ENCODE results near the gene SVEP1. TPM values are rescaled to one million over a fixed set of nuclear protein-coding genes. Genes with fewer than 3 reads are reported as not detected.

The SVEP1 gene
- total and polyA plus RNA-seq, 2 experiments from 2014 or later, result 0.18 to 0.63 TPM

DNA sequence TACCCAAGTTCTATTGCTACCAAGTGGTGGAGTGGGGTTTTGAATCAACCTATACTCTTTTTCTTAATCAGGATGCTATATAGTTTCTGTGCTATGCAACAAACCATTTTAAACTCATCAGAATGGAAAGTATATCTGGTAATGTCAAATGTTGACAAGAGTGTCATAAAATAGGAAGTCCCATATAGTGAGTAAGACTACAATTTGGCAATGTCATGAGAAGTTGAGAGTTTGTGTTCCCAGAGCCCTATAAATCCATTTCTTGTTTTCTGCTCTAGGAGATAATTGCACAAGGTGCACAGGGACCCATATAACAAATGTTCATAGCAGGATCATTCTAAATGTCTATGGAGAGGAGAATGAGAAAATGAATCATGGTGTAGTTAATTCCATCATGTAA is 132.1 kb downstream of the SVEP1 start:
- no peak overlapping the region for H3K4me2 ChIP-seq
- H3K27me3 ChIP-seq (ENCODE audit: insufficient read depth), result no peaks in the 10 kb centered on the region
- no peaks in the 10 kb centered on the region for H3K9me2 ChIP-seq (ENCODE audit: insufficient read depth)
- no peak overlapping the region for H3K27ac Mint-ChIP-seq
- no peak overlapping the region for H3K27ac ChIP-seq (ENCODE audit: low read depth)
- no peaks in the 10 kb centered on the region for H3K36me3 ChIP-seq (ENCODE audit: insufficient read depth)
- H2AFZ ChIP-seq, result no peak overlapping the region
- TF ChIP-seq, protein P1, sequence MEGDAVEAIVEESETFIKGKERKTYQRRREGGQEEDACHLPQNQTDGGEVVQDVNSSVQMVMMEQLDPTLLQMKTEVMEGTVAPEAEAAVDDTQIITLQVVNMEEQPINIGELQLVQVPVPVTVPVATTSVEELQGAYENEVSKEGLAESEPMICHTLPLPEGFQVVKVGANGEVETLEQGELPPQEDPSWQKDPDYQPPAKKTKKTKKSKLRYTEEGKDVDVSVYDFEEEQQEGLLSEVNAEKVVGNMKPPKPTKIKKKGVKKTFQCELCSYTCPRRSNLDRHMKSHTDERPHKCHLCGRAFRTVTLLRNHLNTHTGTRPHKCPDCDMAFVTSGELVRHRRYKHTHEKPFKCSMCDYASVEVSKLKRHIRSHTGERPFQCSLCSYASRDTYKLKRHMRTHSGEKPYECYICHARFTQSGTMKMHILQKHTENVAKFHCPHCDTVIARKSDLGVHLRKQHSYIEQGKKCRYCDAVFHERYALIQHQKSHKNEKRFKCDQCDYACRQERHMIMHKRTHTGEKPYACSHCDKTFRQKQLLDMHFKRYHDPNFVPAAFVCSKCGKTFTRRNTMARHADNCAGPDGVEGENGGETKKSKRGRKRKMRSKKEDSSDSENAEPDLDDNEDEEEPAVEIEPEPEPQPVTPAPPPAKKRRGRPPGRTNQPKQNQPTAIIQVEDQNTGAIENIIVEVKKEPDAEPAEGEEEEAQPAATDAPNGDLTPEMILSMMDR (conservative IDR thresholded peaks at IDR 0.05; ENCODE audit: low read depth in 2 of 2), result no peak
- TF ChIP-seq CREB1 (CRISPR knock-in tag; IDR thresholded peaks at IDR 0.05; ENCODE audit: low read depth) (no peak), ZNF331 (CRISPR knock-in tag; IDR thresholded peaks at IDR 0.05; ENCODE audit: low read depth) (no peak)
- TF ChIP-seq, protein P2, sequence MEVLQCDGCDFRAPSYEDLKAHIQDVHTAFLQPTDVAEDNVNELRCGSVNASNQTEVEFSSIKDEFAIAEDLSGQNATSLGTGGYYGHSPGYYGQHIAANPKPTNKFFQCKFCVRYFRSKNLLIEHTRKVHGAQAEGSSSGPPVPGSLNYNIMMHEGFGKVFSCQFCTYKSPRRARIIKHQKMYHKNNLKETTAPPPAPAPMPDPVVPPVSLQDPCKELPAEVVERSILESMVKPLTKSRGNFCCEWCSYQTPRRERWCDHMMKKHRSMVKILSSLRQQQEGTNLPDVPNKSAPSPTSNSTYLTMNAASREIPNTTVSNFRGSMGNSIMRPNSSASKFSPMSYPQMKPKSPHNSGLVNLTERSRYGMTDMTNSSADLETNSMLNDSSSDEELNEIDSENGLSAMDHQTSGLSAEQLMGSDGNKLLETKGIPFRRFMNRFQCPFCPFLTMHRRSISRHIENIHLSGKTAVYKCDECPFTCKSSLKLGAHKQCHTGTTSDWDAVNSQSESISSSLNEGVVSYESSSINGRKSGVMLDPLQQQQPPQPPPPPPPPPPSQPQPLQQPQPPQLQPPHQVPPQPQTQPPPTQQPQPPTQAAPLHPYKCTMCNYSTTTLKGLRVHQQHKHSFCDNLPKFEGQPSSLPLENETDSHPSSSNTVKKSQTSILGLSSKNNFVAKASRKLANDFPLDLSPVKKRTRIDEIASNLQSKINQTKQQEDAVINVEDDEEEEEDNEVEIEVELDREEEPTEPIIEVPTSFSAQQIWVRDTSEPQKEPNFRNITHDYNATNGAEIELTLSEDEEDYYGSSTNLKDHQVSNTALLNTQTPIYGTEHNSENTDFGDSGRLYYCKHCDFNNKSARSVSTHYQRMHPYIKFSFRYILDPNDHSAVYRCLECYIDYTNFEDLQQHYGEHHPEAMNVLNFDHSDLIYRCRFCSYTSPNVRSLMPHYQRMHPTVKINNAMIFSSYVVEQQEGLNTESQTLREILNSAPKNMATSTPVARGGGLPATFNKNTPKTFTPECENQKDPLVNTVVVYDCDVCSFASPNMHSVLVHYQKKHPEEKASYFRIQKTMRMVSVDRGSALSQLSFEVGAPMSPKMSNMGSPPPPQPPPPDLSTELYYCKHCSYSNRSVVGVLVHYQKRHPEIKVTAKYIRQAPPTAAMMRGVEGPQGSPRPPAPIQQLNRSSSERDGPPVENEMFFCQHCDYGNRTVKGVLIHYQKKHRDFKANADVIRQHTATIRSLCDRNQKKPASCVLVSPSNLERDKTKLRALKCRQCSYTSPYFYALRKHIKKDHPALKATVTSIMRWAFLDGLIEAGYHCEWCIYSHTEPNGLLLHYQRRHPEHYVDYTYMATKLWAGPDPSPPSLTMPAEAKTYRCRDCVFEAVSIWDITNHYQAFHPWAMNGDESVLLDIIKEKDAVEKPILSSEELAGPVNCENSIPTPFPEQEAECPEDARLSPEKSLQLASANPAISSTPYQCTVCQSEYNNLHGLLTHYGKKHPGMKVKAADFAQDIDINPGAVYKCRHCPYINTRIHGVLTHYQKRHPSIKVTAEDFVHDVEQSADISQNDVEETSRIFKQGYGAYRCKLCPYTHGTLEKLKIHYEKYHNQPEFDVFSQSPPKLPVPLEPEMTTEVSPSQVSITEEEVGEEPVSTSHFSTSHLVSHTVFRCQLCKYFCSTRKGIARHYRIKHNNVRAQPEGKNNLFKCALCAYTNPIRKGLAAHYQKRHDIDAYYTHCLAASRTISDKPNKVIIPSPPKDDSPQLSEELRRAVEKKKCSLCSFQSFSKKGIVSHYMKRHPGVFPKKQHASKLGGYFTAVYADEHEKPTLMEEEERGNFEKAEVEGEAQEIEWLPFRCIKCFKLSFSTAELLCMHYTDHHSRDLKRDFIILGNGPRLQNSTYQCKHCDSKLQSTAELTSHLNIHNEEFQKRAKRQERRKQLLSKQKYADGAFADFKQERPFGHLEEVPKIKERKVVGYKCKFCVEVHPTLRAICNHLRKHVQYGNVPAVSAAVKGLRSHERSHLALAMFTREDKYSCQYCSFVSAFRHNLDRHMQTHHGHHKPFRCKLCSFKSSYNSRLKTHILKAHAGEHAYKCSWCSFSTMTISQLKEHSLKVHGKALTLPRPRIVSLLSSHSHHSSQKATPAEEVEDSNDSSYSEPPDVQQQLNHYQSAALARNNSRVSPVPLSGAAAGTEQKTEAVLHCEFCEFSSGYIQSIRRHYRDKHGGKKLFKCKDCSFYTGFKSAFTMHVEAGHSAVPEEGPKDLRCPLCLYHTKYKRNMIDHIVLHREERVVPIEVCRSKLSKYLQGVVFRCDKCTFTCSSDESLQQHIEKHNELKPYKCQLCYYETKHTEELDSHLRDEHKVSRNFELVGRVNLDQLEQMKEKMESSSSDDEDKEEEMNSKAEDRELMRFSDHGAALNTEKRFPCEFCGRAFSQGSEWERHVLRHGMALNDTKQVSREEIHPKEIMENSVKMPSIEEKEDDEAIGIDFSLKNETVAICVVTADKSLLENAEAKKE (CRISPR knock-in tag; IDR thresholded peaks at IDR 0.05), result no peak
- TF ChIP-seq, protein P3, sequence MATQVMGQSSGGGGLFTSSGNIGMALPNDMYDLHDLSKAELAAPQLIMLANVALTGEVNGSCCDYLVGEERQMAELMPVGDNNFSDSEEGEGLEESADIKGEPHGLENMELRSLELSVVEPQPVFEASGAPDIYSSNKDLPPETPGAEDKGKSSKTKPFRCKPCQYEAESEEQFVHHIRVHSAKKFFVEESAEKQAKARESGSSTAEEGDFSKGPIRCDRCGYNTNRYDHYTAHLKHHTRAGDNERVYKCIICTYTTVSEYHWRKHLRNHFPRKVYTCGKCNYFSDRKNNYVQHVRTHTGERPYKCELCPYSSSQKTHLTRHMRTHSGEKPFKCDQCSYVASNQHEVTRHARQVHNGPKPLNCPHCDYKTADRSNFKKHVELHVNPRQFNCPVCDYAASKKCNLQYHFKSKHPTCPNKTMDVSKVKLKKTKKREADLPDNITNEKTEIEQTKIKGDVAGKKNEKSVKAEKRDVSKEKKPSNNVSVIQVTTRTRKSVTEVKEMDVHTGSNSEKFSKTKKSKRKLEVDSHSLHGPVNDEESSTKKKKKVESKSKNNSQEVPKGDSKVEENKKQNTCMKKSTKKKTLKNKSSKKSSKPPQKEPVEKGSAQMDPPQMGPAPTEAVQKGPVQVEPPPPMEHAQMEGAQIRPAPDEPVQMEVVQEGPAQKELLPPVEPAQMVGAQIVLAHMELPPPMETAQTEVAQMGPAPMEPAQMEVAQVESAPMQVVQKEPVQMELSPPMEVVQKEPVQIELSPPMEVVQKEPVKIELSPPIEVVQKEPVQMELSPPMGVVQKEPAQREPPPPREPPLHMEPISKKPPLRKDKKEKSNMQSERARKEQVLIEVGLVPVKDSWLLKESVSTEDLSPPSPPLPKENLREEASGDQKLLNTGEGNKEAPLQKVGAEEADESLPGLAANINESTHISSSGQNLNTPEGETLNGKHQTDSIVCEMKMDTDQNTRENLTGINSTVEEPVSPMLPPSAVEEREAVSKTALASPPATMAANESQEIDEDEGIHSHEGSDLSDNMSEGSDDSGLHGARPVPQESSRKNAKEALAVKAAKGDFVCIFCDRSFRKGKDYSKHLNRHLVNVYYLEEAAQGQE (IDR thresholded peaks at IDR 0.05; ENCODE audit: unreplicated experiment), result no peak
- DNase-seq (ENCODE audit: low spot score) (no peak), ATAC-seq (no peak)
- peaks cover 6% of the 10 kb centered on the region; the same call in 2 of the 3 replicates for H3K9me3 Mint-ChIP-seq
- H4K20me1 ChIP-seq (replicated peaks; ENCODE audit: insufficient read depth), result no peaks in the 10 kb centered on the region
- no peaks in the 10 kb centered on the region for H3K4me1 ChIP-seq (ENCODE audit: insufficient read depth)
- H3F3A ChIP-seq (replicated peaks; ENCODE audit: low read depth), result no peaks in the 10 kb centered on the region
- H3K36me3 Mint-ChIP-seq (ENCODE audit: low read depth), result no peaks in the 10 kb centered on the region
- no peak overlapping the region for H3K4me3 ChIP-seq
- H3K79me2 ChIP-seq (replicated peaks; ENCODE audit: insufficient read depth), result no peaks in the 10 kb centered on the region
- no peaks in the 10 kb centered on the region for H3K4me1 Mint-ChIP-seq
- H3K27me3 Mint-ChIP-seq (ENCODE audit: insufficient read depth, low read depth, poor library complexity), result peaks cover 5% of the 10 kb centered on the region
- H3K4me3 Mint-ChIP-seq, result no peak overlapping the region
